NCI-H1930 (cell line): ENCODE results near the gene PTPRM.

ENCODE experiments used
- DNase-seq, 2 experiments: peaks; one replicate each; lab custom pipeline; 2025; lab: John Stamatoyannopoulos, UW

PTPRM gene

DNA sequence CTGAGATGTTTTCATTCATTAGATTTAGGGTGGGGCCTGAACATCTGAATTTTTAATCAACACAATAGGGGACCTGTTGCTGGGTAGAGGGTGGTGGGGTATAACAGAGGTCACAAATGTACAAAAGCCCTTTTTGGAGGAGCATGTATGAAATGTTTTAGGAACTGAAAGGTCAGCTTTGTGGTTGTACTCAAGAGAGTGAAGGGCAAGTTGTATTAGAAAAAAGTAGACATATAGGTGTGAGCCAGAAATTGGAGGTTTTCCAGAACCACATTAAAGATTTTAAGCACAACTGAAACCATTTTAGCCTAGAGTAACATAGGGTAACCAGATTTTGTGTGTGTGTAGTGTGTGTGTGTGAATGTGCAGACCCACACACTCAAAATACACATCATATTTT is 62.3 kb downstream of the PTPRM start:
- no peak for DNase-seq

DNA sequence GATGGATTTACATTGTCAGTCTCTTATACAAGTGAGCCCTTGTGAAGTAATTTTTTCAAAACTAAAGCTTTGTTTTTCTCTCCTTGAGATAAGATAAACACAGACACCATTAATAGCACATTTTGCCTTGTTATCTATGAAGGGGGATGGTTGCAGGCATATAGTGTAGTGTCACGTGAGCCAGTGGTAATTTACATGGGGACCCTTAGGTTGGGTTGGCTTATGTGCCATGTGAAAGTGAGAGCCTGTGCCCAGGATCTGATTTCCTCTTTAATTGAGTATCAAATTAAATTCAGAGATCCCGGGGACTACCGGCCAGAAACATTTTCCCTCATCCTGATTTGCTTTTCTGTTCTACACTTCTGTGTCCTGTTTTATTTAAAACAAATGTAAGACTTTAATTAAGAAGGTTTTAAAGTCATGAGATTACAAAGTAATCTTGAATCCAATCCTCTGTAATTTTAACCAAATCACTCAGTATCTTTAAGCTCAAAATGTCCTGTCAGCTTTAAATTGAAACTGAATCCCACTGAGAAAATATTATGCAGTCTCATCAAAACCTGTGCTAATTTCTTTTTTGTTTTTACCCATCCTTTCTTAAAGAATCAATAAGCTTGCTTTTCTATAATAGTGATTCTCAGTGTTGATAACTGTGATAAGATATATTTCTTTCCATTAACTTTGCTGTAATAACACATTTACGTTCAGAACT is 63.8 kb downstream of the PTPRM start:
- no peak for DNase-seq

DNA sequence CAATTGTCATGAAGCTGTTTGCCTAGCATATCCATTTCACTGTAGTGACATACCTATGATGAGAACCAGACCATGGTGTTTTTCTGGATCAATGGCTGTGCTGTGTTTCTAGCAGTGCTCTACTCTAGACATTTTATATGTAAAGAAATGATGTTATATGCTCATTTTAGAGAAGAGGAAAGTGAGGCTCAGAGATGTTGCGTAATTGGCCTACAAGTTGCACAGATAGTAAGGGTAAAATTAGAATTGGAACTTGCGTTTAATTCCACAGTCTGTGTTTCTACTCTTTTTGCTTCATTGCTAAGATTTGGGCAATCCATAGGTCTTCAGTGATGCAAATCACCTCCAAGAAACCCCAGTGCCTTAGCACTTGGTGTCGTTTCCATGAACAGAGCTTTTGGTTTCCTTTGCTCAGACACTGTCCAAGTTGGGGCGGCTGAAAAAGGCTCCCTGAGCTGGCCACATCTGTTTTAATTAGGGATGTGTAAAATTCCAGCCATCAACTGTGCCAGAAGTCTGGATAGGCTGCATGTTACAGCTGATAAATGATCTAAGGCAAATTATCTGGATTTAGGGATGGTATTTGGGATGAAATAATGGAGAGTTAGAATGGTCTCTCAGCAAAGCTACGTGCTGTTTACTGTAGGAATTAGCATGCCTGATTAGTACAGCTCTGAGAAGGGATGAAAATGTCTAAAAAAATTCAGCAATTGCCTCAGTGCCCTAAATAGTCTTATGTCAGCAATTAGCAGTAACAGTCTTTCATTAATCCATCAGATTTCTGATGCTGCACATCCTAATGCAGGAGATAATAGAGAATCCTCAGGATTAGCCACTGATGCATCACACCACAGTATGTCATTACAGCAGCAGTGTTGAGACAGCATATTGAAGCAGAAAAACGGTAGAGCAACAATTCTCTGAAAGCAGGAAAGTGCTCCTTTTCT is 65.3 kb downstream of the PTPRM start:
- no peak for DNase-seq

DNA sequence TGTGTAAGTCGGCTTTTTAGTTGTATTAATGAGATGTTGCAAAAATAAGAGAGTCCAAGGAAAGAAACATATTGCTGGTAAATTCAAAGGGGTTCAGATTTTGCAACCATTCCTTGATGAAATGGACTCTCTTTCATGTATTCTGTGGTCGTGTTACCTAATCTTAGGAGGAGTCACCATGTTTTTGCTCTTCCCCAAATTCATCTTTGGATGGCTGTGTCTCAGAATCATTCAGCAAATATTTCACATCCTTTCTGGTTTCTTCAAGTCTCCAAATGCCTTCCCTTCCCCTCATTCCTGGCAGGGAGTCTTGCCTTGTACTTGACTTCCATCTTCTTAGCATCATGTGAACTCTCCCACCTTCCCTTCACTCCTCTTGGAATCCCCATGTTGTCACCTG is 66.1 kb downstream of the PTPRM start:
- no peak for DNase-seq

DNA sequence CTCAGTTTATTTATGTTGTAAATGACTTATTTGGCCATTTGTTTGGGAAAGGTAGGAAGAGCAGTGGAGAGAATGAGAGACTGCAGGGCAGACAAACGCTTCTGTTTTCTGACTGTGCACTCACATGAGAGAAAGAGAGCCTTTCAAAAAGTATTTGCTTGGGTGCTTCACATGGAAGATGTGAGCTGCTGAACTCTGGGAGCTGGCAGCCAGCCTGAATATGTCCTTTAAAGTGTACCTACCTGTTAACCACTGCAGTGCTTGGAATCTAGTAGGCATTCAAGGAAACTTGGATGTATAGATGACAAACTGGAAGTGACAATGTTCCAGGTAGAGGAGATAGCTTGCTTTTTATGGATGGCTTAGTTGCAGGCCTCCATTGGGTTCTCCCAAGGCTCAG is 68.8 kb downstream of the PTPRM start:
- DNase-seq, result no peak

DNA sequence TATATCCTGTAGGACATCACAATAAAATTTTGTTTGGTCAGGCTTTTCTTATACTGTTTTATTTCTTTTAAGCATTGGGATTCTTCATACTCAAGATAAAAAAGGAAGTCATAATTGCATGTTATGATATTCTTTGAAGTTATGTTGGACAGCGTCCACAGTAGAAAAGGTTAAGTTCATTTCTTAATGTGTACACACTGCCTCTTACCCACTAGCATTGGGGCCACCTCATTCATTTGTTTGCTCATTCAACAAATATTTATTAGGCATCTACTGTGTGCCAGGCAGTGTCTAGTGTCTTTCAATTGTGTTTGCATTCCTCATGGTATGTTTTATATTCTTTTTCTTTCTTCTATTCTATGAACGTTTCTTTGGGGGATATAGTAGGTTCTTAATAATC is 70.2 kb downstream of the PTPRM start:
- no peak for DNase-seq

DNA sequence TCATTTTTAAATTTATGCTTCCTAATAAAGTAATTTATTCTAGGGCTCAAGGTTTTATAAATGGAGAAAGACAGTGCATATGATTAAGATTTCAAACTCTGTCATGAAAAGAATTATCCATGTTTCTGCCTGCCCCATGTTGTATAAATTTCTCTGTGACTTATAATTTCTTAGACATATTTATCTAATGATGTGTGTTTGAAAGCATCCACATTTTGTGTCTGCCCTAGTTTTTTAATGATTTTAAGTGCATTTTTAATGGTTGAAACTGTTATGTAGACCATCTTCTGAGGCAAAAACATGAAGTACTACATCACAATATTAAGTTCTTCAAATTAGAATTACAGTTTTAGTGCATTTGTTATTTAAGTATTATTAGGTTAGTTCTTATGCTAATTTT is 71.2 kb downstream of the PTPRM start:
- no peak for DNase-seq

DNA sequence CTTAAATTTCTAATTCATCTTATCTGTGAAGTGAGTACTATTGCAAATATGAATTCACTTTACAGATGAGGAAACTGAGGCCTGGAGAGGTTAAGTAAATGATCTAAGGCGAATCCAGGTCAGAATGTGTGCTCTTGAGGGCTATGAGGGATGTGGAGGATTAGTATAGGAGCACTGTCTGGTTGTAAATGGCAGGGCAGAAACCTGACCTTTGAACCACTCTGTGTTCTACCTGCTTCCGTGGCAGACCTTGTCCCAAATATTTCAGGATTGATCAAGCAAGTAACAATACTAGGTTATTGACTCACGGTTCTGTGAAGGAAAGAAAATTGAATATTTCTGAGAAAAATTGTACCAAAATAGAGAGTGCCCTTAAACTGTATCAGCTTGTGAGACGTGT is 74.7 kb downstream of the PTPRM start:
- no peak for DNase-seq

DNA sequence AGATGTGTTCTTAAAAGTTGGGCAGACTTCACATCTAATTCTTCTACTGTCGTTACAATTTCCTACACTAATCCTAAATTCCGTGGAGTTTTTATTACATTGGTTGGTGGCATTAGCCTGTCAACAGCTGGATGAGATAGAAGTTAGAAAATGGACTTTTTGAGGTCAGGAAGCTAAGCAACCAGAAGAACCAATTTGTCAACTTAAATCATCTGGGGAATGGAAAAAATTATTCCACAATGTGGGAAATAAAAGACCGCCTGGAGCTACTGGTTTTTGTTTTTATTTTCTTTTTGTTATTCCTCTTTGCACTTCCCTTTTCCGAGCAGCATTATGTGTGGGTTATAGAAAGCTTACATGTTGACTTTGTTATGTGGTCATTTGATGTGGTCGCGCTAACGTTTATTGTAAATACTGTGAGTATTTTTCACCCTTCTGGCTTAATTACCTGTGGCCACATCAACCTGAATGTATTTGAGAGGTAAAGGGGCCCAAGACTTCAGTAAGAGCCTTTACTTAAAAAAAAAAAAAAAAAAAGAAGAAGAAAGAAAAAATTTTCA is 75.3 kb downstream of the PTPRM start:
- DNase-seq, result no peak

DNA sequence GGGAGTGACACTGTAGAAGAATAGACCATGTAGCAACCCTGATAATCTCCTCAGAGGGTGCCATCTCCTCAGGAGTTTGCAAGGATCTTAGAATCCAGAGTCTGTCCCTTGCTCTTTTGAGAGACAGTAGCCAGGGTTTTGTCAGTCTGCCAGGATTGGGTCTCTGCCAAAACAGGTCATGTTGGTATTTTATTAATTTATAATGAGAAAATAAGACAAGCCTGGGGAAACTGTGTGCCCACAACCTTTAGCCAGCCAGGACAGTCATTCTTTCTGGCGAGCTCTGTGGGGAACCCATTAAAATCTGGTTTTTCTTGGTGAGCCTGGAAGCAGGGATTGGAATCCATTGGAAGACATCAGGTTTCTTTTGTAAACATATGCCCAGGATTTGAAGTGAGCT is 78.6 kb downstream of the PTPRM start:
- DNase-seq, result no peak

DNA sequence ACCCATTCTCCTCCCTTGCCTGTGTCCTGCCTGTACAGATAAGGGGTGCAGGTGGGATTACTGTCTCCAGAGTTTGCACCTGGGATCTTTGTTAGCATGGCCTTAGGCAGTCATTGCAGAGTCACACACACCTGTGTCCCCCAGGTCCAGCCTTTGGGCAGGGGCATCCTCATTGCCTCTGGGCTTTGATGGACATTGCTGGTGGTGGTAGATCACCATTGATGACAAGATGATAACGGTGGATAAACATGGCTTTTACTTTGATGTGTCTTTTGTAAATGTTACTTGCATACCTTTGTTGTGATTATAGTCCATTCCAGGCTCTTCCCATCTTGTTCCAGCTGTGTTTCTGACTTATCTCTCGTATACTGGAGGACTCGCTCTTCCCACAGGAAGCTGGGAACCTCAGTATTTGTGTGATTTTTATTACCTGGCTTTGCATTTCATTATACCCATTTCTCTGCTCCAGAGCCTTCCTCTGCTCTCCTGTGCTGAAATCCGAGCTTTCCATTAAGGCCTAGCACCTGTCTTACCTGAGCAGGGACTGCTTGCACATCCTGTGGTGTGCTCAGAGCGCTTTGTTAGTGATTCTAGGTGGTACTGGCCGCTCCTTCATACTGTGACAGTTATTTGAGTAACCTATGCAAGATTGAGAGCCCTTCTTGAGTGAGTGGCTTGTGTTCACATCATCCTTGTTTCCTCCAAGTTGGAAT is 79.2 kb downstream of the PTPRM start:
- no peak for DNase-seq

DNA sequence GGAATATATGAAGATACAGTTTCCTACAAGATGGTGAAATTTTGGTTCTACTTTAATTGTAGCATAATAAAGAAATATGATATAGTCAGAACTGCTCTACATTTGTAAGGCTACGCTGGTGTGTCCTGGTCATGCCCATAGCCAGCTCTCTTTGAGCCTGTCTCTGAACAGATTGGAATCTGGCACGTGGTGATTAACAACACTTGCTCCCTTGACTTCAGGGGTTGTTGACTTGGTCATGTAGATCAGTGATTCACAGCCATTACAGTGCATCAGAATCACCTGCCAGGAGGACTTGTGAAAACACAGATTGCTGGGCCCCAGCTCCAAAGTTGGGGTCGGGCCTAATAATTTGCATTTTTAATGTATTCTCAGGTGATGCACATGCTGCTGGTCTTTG is 80.4 kb downstream of the PTPRM start:
- DNase-seq, result no peak

DNA sequence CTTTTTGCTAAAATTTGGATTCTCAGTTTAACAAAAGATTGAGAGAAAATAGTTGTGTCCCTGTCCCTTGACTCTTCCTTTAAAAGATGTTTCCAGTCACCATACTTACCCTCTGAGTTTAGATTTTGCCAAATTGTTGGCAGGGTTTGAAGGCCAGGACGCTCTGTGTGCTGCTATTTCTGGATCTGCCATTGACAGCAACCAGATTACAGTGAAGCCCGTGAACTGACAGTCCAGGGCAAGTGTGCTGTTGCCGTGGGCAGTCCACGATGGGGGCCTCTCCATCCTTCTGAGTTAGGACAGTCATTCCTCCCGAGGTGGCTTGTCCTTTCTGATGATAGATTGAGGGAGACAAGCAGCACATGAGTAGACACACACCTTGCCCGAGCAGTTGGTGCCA is 89.9 kb downstream of the PTPRM start:
- DNase-seq, result no peak

DNA sequence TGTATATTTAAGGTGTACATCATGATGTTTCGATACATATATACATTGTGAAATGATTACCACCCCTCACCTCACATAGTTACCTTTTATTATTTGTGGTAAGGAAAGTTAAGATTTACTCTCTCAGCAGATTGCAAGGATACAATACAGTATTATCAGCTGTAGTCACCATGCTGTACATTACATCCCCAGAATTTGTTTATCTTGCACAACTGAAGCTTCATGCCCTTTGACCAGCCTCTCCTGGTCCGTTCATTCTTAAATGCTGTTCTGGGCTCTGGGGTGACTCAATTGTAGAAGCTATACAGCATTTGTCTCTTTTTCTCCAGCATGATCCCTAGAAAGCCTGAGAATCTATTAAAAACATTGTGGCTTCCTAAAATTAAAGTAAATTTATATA is 90.8 kb downstream of the PTPRM start:
- no peak for DNase-seq

DNA sequence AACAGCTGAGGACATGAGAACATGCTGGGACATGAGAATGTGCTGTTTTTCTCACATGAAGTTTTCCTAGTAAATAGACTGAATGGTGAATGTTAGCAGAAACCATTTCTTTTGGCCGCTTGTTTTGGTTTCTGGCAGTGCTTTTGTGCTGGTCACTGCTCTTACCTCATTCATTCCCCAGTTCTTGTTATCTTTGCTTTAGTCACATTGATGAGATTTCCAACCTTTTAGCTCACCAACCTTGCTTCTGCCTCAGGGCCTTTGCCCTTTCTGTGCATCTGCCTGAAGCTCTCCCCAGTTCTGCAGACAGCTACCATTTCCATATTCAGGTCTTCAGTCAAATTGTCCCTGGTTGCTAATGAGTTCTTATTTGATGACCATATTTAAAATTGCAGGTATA is 91.6 kb downstream of the PTPRM start:
- no peak for DNase-seq

DNA sequence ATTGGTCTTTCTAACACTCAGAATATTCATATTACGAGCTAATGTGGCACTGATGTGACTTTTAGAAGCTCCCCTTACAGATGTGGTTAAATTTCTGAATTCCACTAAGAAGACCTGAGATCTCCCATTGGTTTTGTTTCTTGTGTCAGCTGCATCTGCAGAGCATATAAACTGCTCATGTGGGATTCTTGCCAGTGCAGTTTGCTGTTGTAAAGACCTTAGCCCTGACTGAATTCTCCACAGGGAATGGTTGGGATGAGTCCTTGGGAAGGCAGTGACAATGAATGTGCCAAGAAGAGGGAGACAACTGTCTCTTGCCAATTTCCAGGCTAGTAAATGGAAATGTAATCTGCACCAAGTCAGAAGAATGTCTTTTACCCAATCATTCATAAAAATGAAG is 94.1 kb downstream of the PTPRM start:
- DNase-seq, result no peak

DNA sequence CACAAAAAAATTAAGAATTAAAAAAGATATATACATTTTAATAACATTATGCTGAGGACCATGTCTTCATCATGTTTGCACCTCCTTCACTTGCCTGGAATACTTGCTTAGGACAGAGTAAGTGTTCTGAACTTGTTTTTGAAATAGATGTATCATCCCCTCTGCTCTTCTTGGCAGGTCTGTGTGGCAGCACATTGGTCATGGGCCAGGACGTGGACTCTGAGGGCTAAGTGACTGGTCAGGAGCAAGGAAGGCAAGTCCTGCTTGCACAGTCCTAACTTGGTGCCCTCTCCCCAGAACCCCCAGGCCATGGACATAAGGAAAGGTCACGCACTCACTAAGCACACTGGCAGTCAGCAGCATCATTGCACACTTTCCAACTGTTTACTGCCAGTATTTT is 95.8 kb downstream of the PTPRM start:
- no peak for DNase-seq

DNA sequence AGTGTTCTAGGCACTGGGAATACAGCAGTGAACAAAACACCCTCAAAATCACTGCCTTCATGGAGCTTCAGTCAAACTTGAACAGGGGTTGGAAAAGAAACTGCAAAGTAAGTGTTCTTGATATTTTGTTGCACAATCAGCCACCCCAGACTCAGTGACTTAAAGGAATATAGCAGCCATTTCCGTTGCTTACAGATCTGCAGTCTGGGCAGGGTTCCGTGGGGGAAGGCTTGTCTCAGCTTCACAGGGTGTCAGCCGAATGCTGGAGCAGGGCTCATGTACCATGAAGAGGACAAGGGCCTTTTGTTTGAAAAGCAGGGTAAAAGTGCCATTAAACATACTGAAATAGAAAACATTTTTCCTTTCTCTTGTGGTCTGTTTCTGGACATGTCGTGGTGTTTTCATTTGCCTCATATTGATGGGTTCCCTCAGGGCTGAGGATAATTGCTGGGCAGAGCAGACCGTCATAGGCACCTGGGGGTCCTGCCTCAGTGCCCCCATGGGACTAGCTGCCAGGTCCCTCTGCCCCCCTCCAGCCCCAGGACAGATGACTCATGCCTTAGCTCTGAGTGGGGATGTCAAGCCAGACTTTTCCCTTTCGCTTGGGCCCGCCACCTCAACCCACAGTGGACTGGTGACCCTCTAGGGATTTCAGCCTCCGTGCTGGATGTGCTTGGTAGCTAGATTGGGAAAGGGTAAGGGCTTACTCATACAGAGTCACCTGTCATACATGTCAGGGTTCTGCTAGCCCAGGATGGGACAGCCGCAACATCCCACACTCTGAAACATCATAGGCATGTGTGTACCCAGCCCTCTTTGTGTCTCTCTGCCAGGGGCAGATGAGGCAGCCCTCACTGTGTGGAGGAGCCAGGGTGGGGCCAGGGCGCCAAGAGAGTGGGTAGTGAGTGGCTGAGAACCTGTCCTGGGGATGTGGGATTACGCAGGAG is 96.5 kb downstream of the PTPRM start:
- no peak for DNase-seq

DNA sequence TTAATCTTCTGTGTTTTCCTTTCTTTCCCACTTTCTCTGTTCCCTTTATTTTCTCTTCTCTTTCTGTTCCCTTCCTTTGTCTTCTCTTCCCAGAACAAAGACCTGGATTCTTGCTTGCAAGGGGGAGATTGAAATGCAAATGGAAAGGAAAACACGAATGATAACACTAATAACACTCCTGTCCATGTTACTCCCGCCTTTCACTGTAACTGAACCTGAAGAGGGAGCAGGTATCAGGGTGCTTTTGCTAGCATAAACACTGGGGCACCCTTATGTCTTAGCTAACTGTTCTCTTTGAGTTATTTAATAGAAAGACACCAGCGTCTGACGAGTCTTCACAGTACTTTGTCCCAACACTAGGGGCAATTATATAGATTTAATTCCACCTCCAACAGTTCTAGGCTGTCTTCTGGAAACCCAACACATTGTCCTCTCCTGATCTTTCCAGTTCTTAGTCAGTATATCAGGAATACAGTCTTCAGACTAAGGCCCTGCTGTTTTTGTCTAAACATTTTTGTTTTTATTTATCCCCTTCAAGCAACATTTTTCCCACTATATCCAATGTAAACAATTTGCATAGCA is 99.2 kb downstream of the PTPRM start:
- no peak for DNase-seq

DNA sequence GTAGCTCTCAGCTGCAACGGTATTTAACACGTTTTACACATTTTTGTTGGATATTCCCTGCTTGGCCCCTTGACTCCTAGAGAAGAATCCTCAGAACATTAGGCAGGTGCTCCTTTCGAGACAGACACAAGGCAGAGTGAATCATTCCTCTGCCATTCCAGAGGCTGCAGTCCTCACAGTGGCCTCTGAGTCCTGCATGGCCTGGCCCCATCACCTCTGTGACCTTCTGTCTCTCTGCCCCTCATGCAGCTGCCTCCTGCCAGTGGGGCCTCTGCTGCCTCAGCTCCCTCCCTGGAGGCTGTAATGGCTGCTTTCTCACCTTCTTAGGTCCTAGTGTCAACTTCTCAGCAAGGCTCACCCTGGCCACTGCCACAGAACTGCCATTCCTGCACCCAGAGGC is 101.3 kb downstream of the PTPRM start:
- no peak for DNase-seq

DNA sequence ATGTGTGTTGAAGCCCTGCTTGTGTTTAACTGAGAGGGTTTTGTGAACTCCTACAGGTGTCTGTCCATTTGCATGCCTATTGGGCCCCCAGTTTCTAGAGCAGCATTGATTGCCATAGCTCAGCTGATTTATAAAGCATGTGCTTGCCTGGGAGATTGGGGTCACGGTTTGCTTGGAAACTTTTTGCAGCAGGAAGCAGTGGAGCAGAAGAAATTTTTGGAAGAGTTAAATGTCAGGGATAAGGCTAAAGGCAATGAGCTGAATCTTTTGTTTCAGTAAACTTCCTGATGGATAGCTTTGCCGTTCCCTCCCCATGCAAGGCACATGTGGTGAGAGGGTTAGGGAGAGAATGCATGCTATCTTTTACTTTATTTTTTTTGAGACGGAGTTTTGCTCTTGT is 102.2 kb downstream of the PTPRM start:
- no peak for DNase-seq
